K562 (cell line): ENCODE results near the gene ATP5F1D. TPM values are rescaled to one million over a fixed set of nuclear protein-coding genes. Genes with fewer than 3 reads are reported as not detected.

Source experiments
- CEBPB ChIP-seq: fragments of 450-650 bp; IDR thresholded peaks from 2 replicates; pipeline ENCODE4 v1.6.1; 2016; ENCODE audit warnings: missing genetic modification characterization, missing compliant biosample characterization
- DEAF1 ChIP-seq: fragments of 450-650 bp; formaldehyde crosslinking; IDR thresholded peaks from 2 replicates; pipeline ENCODE4 v1.4.0; 2020; ENCODE audit warnings: mild to moderate bottlenecking, moderate library complexity
- ESRRB ChIP-seq: fragments of 250-450 bp; sonication (Bioruptor Pico); IDR thresholded peaks from 2 replicates; pipeline ENCODE4 v1.5.0; 2020; ENCODE audit warnings: mild to moderate bottlenecking, moderate library complexity, borderline replicate concordance
- FIP1L1 ChIP-seq: fragments of 200-400 bp; formaldehyde crosslinking; IDR thresholded peaks from 2 replicates; pipeline ENCODE4 v1.6.1; 2018; ENCODE audit warnings: mild to moderate bottlenecking, low read depth, low read length; ENCODE audit not compliant: poor library complexity, severe bottlenecking
- HNRNPL ChIP-seq: fragments of 200-400 bp; formaldehyde crosslinking; IDR thresholded peaks from 2 replicates; pipeline ENCODE4 v1.6.1; 2017; ENCODE audit warnings: low read depth, mild to moderate bottlenecking, low read length
- PBX2 ChIP-seq, 2 experiments: IDR thresholded peaks in 1 of 2; conservative IDR thresholded peaks in 1 of 2; 2 replicates each; pipeline ENCODE4 v1.6.1; 2016; ENCODE audit warnings: low read depth in 2 of 2, mild to moderate bottlenecking in 1 of 2, missing compliant biosample characterization in 1 of 2, missing genetic modification characterization in 1 of 2, moderate library complexity in 1 of 2
- RBFOX2 ChIP-seq: fragments of 200-400 bp; formaldehyde crosslinking; IDR thresholded peaks from 2 replicates; pipeline ENCODE4 v1.6.1; 2017; ENCODE audit warnings: low read depth, mild to moderate bottlenecking, low read length, moderate library complexity
- U2AF1 ChIP-seq: fragments of 200-400 bp; formaldehyde crosslinking; optimal IDR thresholded peaks from 2 replicates; pipeline ENCODE3; 2017; ENCODE audit warnings: mild to moderate bottlenecking, low read depth, low read length, moderate library complexity
- ZBTB12 ChIP-seq: fragments of 250-450 bp; sonication (Bioruptor Pico); IDR thresholded peaks from 2 replicates; pipeline ENCODE4 v1.4.0; 2020
- ZFP1 ChIP-seq: fragments of 450-650 bp; formaldehyde crosslinking; IDR thresholded peaks from 2 replicates; pipeline ENCODE4 v1.4.0; 2020; ENCODE audit warnings: mild to moderate bottlenecking, mixed read lengths
- ZNF274 ChIP-seq: IDR thresholded peaks from 2 replicates; pipeline ENCODE4 v1.6.1; 2011; ENCODE audit warnings: low read depth, mild to moderate bottlenecking, low read length, moderate library complexity, borderline replicate concordance
- ZNF282 ChIP-seq: sonication (generic); formaldehyde crosslinking; IDR thresholded peaks from 2 replicates; pipeline ENCODE4 v1.8.1; 2023; ENCODE audit warnings: missing genetic modification reagents
- ZNF395 ChIP-seq: fragments of 200-800 bp; sonication (Bioruptor generic); IDR thresholded peaks from 2 replicates; pipeline ENCODE4 v1.6.1; 2017; ENCODE audit warnings: missing genetic modification characterization, missing compliant biosample characterization
- ZNF431 ChIP-seq: sonication (generic); formaldehyde crosslinking; IDR thresholded peaks from 2 replicates; pipeline ENCODE4 v1.8.0; 2022; ENCODE audit warnings: mild to moderate bottlenecking, missing genetic modification reagents
- ZZZ3 ChIP-seq: fragments of 450-650 bp; IDR thresholded peaks from 2 replicates; pipeline ENCODE4 v1.6.1; 2016; ENCODE audit warnings: antibody characterized with exemption, mild to moderate bottlenecking, moderate library complexity
- polyA plus RNA-seq, 8 experiments: library from polyadenylated mRNA; depleted of rRNA in 4 of 8; stranded (reverse) in 5 of 8; unstranded in 3 of 8; fragments of >200 nt; fragmentation: Nextera tagmentation in 2 of 8; fragmentation: Illumina TruSeq in 1 of 8; extraction: Ambion mirVana in 2 of 8; extraction: Trizol in 1 of 8; gene quantifications; 2 replicates each; pipeline versions ENCODE4 v1.2.1 to v1.2.3, GENCODE V29; 2011 to 2014; ENCODE audit warnings: inconsistent platforms in 1 of 8, missing spikeins in 1 of 8
- total RNA-seq, 7 experiments: library from RNA; depleted of rRNA in 6 of 7; stranded (reverse); fragments of >200 nt in 6 of 7; fragmentation: Illumina TruSeq in 2 of 7; extraction: Trizol in 2 of 7; gene quantifications; 2 replicates each; pipeline versions ENCODE4 v1.2.1 to v1.2.3, GENCODE V29; 2011 to 2021; ENCODE audit warnings: low replicate concordance in 1 of 7

Gene ATP5F1D
- total and polyA plus RNA-seq, 9 of the 15 experiments (the other 6 are each of a cell fraction or from before 2014, with no cell fraction given): 3.9 to 409 (median 36.8) TPM

- TF ChIP-seq ZZZ3: no peak
- peak; percentile 10; the same call in 1 of the 2 replicates for TF ChIP-seq RBFOX2
- peak; percentile 38 for TF ChIP-seq FIP1L1
- TF ChIP-seq ZNF395 (CRISPR knock-in tag): no peak
- TF ChIP-seq ZNF282: no peak
- TF ChIP-seq U2AF1: no peak
- no peak for TF ChIP-seq ESRRB (CRISPR knock-in tag)
- no peak for TF ChIP-seq CEBPB
- TF ChIP-seq HNRNPL: peak; percentile 31; the same call in 1 of the 2 replicates
- TF ChIP-seq ZNF431 (CRISPR knock-in tag): no peak
- no peak for TF ChIP-seq ZNF274
- TF ChIP-seq ZFP1 (CRISPR knock-in tag): no peak
- no peak for TF ChIP-seq PBX2 (CRISPR knock-in tag; IDR thresholded peaks at IDR 0.05; ENCODE audit: low read depth)
- no peak for TF ChIP-seq PBX2 (tag; conservative IDR thresholded peaks at IDR 0.05; ENCODE audit: low read depth)
- no peak for TF ChIP-seq DEAF1 (CRISPR knock-in tag)
- no peak for TF ChIP-seq ZBTB12 (CRISPR knock-in tag)
- TF ChIP-seq, all 486 proteins: peak for 9
These were observed 14.8 kb upstream of the ATP5F1D start (continued) for GRCh38 chr19:1226522-1227303.
